GM12878 (cell line): ENCODE data around the gene TXNDC15. TPM values are rescaled to one million over a fixed set of nuclear protein-coding genes. Genes with fewer than 3 reads are reported as not detected.

Experiments used
- BMI1 ChIP-seq: fragments of 450-650 bp; IDR thresholded peaks from 2 replicates; pipeline ENCODE4 v1.6.1; 2016; ENCODE audit warnings: mild to moderate bottlenecking, moderate library complexity, borderline replicate concordance
- BRCA1 ChIP-seq: IDR thresholded peaks from 2 replicates; pipeline ENCODE4 v1.6.1; 2011; ENCODE audit warnings: low read depth, low read length, improper control_type of control experiment
- CREB1 ChIP-seq: IDR thresholded peaks from 2 replicates; pipeline ENCODE4 v1.6.1; 2012; ENCODE audit warnings: low read depth, mild to moderate bottlenecking, inconsistent platforms
- EZH2 ChIP-seq: IDR thresholded peaks from 2 replicates; pipeline ENCODE4 v1.6.1; 2012; ENCODE audit warnings: low read depth, mild to moderate bottlenecking, control low read depth, inconsistent platforms, low read length, borderline replicate concordance; ENCODE audit not compliant: control insufficient read depth
- KDM1A ChIP-seq: fragments of 200-600 bp; sonication (generic); IDR thresholded peaks from 2 replicates; pipeline ENCODE4 v1.6.1; 2016; ENCODE audit warnings: borderline replicate concordance
- MTA3 ChIP-seq: IDR thresholded peaks from 2 replicates; pipeline ENCODE4 v1.6.1; 2012; ENCODE audit warnings: low read length, inconsistent platforms, borderline replicate concordance
- POLR2AphosphoS2 ChIP-seq: IDR thresholded peaks from 2 replicates; pipeline ENCODE4 v1.6.1; 2011; ENCODE audit warnings: low read depth, mild to moderate bottlenecking, low read length, improper control_type of control experiment, moderate library complexity
- POU2F2 ChIP-seq: IDR thresholded peaks from 3 replicates; pipeline ENCODE4 v1.6.1; 2011; ENCODE audit warnings: low read depth, mild to moderate bottlenecking, low read length, borderline replicate concordance
- ZNF622 ChIP-seq: fragments of 450-650 bp; IDR thresholded peaks from 2 replicates; pipeline ENCODE4 v1.6.1; 2017; ENCODE audit warnings: mild to moderate bottlenecking, inconsistent platforms
- polyA plus RNA-seq, 11 experiments: library from polyadenylated mRNA; depleted of rRNA in 4 of 11; unstranded in 6 of 11; stranded (reverse) in 5 of 11; fragments of >200 nt; fragmentation: Nextera tagmentation in 4 of 11; fragmentation: Illumina TruSeq in 1 of 11; extraction: Ambion mirVana in 4 of 11; extraction: Trizol in 1 of 11; gene quantifications; 1 replicate in 1 of 11; 2 replicates in 10 of 11; pipeline versions ENCODE4 v1.2.1 to v1.2.3, GENCODE V29; 2011 to 2016; ENCODE audit warnings: inconsistent platforms in 2 of 11, missing spikeins in 2 of 11, low read depth in 1 of 11
- total RNA-seq, 4 experiments: library from RNA; depleted of rRNA in 3 of 4; stranded (reverse); fragments of >200 nt in 3 of 4; fragmentation: Illumina TruSeq in 1 of 4; extraction: Trizol in 1 of 4; gene quantifications; 2 replicates each; pipeline versions ENCODE4 v1.2.1 to v1.2.3, GENCODE V29; 2013 to 2021
- TF ChIP-seq, protein P1 (sequence below): fragments of 450-650 bp; IDR thresholded peaks from 2 replicates; pipeline ENCODE4 v1.6.1; 2017; ENCODE audit warnings: mild to moderate bottlenecking, moderate library complexity
- TF ChIP-seq, protein P2 (sequence below): IDR thresholded peaks from 2 replicates; pipeline ENCODE4 v1.6.1; 2012; ENCODE audit warnings: low read depth, low read length, improper control_type of control experiment
- TF ChIP-seq, protein P3 (sequence below): IDR thresholded peaks from 2 replicates; pipeline ENCODE4 v1.6.1; 2011; ENCODE audit warnings: borderline replicate concordance, low read depth, mild to moderate bottlenecking, moderate library complexity, low read length; ENCODE audit not compliant: insufficient read depth, poor library complexity, severe bottlenecking
- TF ChIP-seq, protein P4 (sequence below): fragments of 450-650 bp; IDR thresholded peaks from 2 replicates; pipeline ENCODE4 v1.6.1; 2017; ENCODE audit warnings: mild to moderate bottlenecking, moderate library complexity
- TF ChIP-seq, protein P5 (sequence below): IDR thresholded peaks from 2 replicates; pipeline ENCODE4 v1.6.1; 2011; ENCODE audit warnings: borderline replicate concordance, low read depth, mild to moderate bottlenecking, moderate library complexity, mixed read lengths, low read length; ENCODE audit not compliant: insufficient read depth; ENCODE audit errors: extremely low read length

TXNDC15 gene
- total and polyA plus RNA-seq, 10 of the 15 experiments (the other 5 are each of a cell fraction or from before 2014, with no cell fraction given), result 8.1 to 60.6 (median 38.1) TPM

DNA sequence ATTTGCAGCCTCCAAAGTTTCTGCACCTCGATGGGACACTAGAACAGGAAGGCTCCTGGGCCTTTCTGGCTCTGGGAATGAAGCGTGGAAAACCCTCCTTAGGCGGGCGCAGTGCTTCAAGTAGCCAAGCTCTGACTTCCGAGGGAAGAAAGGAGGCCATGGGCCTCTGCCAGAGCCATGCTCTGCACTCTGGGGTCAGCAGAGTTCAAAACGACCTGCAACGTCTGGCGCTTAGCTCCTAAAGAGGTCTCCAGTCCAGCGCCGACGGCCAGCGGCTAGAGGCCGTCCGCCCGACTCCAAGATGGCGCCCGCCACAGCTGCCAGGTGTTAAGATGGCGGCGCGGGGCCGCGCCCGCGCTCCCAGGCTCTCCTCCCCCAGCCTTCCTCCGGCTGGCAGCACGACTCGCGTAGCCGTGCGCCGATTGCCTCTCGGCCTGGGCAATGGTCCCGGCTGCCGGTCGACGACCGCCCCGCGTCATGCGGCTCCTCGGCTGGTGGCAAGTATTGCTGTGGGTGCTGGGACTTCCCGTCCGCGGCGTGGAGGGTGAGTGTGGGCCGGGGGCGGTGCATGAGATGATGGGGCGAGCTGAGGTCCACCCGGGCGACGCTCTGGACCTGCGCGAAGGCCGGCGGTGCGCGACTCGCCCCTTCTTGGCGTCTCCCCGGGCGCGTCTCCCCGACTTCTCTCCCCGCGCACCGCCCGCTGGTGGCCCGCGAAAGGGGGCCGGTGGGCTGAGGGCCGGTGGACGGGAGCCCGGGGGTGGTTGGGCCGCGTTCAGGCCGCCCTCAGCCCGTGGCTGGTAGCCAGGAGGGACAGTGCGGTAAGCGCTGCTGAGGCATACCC, at the start of gene TXNDC15 (continued):
- TF ChIP-seq BRCA1, result no peak
- TF ChIP-seq, protein P1, sequence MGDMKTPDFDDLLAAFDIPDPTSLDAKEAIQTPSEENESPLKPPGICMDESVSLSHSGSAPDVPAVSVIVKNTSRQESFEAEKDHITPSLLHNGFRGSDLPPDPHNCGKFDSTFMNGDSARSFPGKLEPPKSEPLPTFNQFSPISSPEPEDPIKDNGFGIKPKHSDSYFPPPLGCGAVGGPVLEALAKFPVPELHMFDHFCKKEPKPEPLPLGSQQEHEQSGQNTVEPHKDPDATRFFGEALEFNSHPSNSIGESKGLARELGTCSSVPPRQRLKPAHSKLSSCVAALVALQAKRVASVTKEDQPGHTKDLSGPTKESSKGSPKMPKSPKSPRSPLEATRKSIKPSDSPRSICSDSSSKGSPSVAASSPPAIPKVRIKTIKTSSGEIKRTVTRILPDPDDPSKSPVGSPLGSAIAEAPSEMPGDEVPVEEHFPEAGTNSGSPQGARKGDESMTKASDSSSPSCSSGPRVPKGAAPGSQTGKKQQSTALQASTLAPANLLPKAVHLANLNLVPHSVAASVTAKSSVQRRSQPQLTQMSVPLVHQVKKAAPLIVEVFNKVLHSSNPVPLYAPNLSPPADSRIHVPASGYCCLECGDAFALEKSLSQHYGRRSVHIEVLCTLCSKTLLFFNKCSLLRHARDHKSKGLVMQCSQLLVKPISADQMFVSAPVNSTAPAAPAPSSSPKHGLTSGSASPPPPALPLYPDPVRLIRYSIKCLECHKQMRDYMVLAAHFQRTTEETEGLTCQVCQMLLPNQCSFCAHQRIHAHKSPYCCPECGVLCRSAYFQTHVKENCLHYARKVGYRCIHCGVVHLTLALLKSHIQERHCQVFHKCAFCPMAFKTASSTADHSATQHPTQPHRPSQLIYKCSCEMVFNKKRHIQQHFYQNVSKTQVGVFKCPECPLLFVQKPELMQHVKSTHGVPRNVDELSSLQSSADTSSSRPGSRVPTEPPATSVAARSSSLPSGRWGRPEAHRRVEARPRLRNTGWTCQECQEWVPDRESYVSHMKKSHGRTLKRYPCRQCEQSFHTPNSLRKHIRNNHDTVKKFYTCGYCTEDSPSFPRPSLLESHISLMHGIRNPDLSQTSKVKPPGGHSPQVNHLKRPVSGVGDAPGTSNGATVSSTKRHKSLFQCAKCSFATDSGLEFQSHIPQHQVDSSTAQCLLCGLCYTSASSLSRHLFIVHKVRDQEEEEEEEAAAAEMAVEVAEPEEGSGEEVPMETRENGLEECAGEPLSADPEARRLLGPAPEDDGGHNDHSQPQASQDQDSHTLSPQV, result no peak
- TF ChIP-seq, protein P2, sequence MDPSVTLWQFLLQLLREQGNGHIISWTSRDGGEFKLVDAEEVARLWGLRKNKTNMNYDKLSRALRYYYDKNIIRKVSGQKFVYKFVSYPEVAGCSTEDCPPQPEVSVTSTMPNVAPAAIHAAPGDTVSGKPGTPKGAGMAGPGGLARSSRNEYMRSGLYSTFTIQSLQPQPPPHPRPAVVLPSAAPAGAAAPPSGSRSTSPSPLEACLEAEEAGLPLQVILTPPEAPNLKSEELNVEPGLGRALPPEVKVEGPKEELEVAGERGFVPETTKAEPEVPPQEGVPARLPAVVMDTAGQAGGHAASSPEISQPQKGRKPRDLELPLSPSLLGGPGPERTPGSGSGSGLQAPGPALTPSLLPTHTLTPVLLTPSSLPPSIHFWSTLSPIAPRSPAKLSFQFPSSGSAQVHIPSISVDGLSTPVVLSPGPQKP, result no peak
- TF ChIP-seq, protein P3, sequence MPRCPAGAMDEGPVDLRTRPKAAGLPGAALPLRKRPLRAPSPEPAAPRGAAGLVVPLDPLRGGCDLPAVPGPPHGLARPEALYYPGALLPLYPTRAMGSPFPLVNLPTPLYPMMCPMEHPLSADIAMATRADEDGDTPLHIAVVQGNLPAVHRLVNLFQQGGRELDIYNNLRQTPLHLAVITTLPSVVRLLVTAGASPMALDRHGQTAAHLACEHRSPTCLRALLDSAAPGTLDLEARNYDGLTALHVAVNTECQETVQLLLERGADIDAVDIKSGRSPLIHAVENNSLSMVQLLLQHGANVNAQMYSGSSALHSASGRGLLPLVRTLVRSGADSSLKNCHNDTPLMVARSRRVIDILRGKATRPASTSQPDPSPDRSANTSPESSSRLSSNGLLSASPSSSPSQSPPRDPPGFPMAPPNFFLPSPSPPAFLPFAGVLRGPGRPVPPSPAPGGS, result no peak
- TF ChIP-seq BMI1, result no peak
- TF ChIP-seq EZH2, result no peak
- TF ChIP-seq, protein P4, sequence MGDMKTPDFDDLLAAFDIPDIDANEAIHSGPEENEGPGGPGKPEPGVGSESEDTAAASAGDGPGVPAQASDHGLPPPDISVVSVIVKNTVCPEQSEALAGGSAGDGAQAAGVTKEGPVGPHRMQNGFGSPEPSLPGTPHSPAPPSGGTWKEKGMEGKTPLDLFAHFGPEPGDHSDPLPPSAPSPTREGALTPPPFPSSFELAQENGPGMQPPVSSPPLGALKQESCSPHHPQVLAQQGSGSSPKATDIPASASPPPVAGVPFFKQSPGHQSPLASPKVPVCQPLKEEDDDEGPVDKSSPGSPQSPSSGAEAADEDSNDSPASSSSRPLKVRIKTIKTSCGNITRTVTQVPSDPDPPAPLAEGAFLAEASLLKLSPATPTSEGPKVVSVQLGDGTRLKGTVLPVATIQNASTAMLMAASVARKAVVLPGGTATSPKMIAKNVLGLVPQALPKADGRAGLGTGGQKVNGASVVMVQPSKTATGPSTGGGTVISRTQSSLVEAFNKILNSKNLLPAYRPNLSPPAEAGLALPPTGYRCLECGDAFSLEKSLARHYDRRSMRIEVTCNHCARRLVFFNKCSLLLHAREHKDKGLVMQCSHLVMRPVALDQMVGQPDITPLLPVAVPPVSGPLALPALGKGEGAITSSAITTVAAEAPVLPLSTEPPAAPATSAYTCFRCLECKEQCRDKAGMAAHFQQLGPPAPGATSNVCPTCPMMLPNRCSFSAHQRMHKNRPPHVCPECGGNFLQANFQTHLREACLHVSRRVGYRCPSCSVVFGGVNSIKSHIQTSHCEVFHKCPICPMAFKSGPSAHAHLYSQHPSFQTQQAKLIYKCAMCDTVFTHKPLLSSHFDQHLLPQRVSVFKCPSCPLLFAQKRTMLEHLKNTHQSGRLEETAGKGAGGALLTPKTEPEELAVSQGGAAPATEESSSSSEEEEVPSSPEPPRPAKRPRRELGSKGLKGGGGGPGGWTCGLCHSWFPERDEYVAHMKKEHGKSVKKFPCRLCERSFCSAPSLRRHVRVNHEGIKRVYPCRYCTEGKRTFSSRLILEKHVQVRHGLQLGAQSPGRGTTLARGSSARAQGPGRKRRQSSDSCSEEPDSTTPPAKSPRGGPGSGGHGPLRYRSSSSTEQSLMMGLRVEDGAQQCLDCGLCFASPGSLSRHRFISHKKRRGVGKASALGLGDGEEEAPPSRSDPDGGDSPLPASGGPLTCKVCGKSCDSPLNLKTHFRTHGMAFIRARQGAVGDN, result peak; percentile 86
- no peak for TF ChIP-seq MTA3
- TF ChIP-seq, protein P5, sequence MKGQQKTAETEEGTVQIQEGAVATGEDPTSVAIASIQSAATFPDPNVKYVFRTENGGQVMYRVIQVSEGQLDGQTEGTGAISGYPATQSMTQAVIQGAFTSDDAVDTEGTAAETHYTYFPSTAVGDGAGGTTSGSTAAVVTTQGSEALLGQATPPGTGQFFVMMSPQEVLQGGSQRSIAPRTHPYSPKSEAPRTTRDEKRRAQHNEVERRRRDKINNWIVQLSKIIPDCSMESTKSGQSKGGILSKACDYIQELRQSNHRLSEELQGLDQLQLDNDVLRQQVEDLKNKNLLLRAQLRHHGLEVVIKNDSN, result no peak
- TF ChIP-seq POU2F2, result peak; percentile 68; the same call in 2 of the 3 replicates
- no peak for TF ChIP-seq ZNF622
- peak; percentile 73 for TF ChIP-seq POLR2AphosphoS2
- no peak for TF ChIP-seq KDM1A
- TF ChIP-seq CREB1, result no peak
